ENCODE results near the gene RABGAP1L.
"Not testable (repeated sequence)": the region's sequence is repeated elsewhere in the genome, so short reads cannot be mapped to it uniquely, and the experiment has no call there.

Gene RABGAP1L

GRCh38 chr1:174309490-174309889, 150.2 kb downstream of the RABGAP1L start:
- DNase-seq: no peak

DNA sequence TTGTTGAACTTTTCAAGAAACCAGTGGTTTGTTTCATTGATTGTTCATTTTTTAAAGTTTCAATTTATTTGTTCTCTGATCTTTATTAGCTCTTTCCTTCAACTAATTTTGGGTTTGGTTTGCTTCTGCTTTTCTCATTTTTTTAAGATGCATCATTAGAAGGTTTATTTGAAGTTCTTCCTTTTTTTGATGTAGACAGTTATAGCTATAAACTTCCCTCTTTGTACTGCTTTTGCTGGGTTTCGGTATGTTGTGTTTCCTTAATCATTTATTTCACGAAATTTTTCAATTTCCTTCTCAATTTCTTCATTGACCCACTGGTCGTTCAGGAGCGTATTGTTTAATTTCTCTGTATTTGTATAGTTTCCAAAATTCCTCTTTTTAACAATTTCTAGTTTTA, 155.1 kb downstream of the RABGAP1L start:
- DNase-seq: no peak

DNA sequence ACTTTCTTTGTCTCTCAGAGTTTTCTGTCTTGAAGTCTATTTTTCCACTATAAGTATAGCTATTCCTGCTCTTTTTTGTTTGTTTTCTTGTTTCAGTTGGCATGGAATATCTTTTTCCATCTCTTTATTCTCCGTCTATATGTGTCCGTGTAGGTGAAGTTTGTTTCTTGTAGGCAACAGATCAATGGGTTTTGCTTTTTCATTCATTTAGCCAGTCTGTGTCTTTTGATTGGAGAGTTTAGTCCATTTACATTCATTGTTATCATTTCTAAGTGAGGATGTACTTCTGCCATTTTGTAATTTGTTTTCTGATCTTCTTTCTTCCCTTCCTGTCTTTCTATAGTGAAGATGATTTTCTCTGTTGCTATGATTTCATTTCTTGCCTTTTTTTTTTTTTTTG, 155.9 kb downstream of the RABGAP1L start:
- DNase-seq: no peak

- DNase-seq: not testable (repeated sequence)
Measured at GRCh38 chr1:174320897-174321296, 161.6 kb downstream of the RABGAP1L start.

GRCh38 chr1:174322202-174322862, 163.0 kb downstream of the RABGAP1L start:
- DNase-seq: no peak

DNA sequence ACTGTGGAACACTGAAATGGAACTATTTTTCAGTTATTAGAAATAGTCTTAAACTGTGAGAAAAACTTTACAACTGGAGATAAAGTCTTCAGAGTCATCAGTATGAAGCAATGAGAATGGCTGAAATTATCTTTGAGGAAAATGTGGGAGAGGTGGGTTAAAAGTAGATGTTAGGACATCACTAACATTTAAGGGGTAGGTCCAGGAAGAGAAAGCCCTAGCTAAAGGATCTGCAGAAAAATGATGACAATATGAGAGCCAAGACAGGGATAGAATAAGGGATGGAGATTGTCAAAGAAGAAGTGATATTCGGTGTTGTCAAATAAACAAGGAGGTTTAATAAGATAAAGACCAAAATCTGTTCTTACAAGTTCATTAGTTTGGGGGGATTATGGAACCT, 165.2 kb downstream of the RABGAP1L start:
- DNase-seq: no peak

- no peak for DNase-seq
Measured at GRCh38 chr1:174324939-174325338, 165.6 kb downstream of the RABGAP1L start.

DNA sequence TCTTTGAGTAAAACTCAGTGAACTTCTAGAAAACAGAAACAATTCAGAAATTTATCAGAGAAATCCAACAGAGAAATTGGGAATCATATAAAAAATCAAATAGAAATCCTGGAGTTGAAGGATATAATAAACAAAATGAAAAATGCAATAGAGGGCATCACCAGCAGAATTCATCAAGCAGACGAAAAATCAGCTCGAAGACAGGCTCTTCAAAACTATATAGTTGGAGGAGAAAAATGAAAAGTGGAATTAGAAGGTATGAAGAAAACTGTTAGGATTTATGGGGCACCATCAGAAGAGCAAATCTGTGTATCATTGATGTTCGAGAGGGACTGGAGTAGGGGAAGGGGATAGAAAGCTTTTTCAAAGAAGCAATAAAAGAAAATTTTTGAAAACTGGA, 167.0 kb downstream of the RABGAP1L start:
- no peak for DNase-seq

GRCh38 chr1:174333437-174333836, 174.1 kb downstream of the RABGAP1L start:
- no peak for DNase-seq

GRCh38 chr1:174337000-174337681, 177.8 kb downstream of the RABGAP1L start:
- DNase-seq: no peak

DNA sequence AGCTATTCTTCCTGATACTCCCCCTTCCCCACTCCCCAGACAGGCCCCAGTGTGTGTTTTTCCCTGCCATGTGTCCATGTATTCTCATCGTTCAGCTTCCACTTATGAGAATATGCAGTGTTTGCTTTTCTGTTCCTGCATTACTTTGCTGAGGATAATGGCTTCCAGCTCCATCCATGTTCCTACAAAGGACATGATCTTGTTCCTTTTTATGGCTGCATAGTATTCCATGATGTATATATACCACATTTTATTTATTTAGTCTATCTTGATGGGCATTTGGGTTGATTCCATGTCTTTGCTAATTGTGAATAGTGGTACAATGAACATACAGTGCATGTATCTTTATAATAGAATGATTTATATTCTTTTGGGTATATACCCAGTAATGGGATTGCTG, 181.1 kb downstream of the RABGAP1L start:
- DNase-seq: not testable (repeated sequence)

GRCh38 chr1:174344162-174344561, 184.8 kb downstream of the RABGAP1L start:
- no peak for DNase-seq

- no peak for DNase-seq
Measured at GRCh38 chr1:174352117-174352516, 192.8 kb downstream of the RABGAP1L start.

GRCh38 chr1:174352883-174353608, 193.7 kb downstream of the RABGAP1L start:
- no peak for DNase-seq

DNA sequence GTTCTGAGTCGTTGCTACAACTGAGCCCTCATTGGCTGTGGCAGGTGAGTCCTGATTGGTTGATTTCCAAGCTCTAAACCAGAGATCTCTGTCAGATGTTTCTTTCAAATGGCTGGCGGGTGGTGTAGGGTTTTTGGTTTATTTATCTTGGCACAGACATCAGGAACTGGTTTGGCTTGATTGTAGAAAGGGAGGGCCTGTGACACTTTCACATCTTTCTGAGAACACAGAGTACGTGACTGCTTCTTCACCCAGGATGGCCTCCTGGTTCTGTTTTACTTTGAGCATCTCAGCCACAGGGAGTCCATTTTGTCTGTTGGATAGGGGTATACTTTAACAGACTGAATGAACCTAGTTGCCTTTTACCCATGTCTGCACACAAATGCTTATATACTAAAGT, 199.0 kb downstream of the RABGAP1L start:
- no peak for DNase-seq

GRCh38 chr1:174358786-174359453, 199.6 kb downstream of the RABGAP1L start:
- DNase-seq: no peak

- DNase-seq: no peak
Measured at GRCh38 chr1:174359454-174359805, 200.1 kb downstream of the RABGAP1L start.

DNA sequence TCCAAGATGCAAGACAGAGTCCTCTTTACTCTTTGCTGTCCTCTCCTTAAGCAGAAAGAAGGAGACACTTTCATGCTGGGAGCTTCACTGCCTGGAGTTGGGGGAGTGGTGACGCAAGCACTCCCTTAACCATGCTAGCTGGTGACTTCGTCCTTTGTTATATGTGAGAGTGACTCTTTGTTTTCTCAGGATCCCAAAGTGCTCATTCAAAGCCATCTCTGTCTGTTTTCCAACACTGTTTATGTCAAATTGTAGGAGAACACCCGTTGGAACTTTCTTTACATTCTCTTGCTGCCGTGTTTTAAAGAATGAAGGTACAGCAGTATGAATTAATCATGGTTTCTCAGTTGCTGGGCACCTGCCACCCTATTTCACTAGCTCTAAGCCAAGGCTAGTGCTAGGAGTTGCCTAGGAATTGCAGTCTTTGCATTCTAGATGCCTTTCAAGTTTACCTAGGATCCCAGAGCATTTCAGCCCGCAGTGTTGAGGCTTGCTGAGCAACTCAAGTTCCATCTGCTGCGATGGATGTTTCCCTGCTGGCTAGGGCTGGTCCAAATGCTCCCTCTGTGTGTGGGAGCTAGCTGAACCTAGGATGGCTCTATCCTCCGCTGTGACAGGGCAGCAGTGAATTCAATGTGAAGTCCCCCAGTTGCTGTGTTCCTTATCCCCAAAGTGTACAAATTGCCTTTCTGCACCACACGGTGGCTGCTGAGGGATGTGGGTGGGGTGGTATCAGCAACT, 205.8 kb downstream of the RABGAP1L start:
- no peak for DNase-seq

DNA sequence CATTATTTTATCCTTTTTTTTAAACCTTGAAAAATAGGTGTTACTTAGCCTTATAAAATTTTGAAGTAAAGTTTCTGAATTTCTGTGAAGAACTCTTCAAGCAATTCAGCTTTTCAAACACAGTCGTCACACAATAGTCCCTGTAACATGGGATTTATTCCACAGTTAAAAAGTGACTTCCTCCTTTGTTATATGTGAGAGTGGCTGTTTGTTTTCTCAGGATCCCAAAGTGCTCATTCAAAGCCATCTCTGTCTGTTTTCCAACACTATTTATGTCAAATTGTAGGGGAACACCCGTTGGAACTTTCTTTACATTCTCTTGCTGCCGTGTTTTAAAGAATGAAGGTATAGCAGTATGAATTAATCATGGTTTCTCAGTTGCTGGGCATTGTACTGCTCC, 207.6 kb downstream of the RABGAP1L start:
- DNase-seq: no peak

DNA sequence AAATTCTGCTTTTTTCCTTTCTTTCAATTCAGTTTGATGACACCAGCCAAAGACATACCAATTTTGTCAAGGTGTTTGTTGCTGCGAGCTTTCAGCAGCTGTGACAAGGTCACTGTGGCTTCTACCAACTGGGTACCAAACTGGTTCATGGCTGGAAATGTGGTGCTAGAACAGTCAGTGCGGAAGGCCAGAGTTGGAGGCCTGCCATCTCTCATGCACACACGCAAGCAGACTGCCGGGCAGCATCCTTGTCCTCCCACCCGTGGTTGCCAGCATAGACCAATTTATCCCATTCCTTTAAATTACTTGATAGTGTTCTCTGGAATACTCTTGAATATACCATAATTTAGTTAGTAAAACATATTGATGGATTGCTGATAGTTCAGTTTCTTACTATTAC, 208.6 kb downstream of the RABGAP1L start:
- no peak for DNase-seq

GRCh38 chr1:174376030-174376429, 216.7 kb downstream of the RABGAP1L start:
- DNase-seq: no peak

- DNase-seq: no peak
Measured at GRCh38 chr1:174391716-174392115, 232.4 kb downstream of the RABGAP1L start.

DNA sequence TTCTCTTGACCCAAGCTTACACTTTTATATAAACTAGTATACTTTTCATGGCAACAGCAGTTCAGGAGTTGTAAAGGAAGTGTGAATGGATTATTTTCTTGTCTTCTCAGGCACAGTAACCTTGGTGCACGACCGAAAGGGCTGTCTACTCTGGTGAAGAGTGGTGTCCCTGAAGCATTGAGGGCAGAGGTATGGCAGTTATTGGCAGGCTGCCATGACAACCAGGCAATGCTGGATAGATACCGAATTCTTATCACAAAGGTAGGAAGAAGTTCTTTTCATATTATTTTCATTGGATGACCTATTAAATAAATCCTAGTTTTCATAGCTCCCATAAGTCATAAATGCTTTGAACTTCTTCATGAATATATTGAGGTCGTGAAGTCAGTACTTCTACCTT, 234.6 kb downstream of the RABGAP1L start:
- DNase-seq: no peak
